Fibroblast of villous mesenchyme (primary cell): Measurements from ENCODE around the gene ARF3. TPM values are rescaled to one million over a fixed set of nuclear protein-coding genes. Genes with fewer than 3 reads are reported as not detected.

ENCODE experiments used
- DNase-seq: peaks from one replicate; pipeline ENCODE4 v3.0.0-alpha.2; 2010; ENCODE audit warnings: low read depth
- H3K4me3 ChIP-seq: 2 replicates; pipeline ENCODE4 v1.5.1; 2011; ENCODE audit warnings: low read depth, mild to moderate bottlenecking, low read length
- CTCF ChIP-seq: IDR thresholded peaks from 2 replicates; pipeline ENCODE4 v1.5.1; 2012; ENCODE audit warnings: low read depth, mild to moderate bottlenecking, low read length; ENCODE audit not compliant: insufficient read depth
- total RNA-seq: library from RNA; depleted of rRNA; stranded (reverse); fragments of >200 nt; gene quantifications from 2 replicates; pipeline ENCODE4 v1.2.3, GENCODE V29; 2012

Gene ARF3
- total RNA-seq, 1 donor = 68.2 TPM

- TF ChIP-seq CTCF = no peak
- DNase-seq = no peak
- H3K4me3 ChIP-seq = peak overlapping the region; percentile 5
These were observed 23.9 kb upstream of the ARF3 start for GRCh38 chr12:48980953-48981756.

- no peak overlapping the region for H3K4me3 ChIP-seq
- no peak for TF ChIP-seq CTCF
- no peak for DNase-seq
These were observed 23.2 kb upstream of the ARF3 start for GRCh38 chr12:48980389-48980952.

- TF ChIP-seq CTCF = no peak
- peak overlapping the region; percentile 10 for H3K4me3 ChIP-seq
- DNase-seq = no peak
These were observed 22.5 kb upstream of the ARF3 start for GRCh38 chr12:48979602-48980388.

GRCh38 chr12:48978741-48979601, 21.7 kb upstream of the ARF3 start:
- TF ChIP-seq CTCF = no peak
- peak overlapping the region; percentile 10 for H3K4me3 ChIP-seq
- DNase-seq = no peak

- peak within 1 kb of the TSS; percentile 15 for H3K4me3 ChIP-seq
- no peak for TF ChIP-seq CTCF
- no peak for DNase-seq
These were observed 21.0 kb upstream of the ARF3 start, which contains the start of gene WNT1 for GRCh38 chr12:48978291-48978740. Gene WNT1, plus strand, starts transcription at chr12:48978322. Its CDS starts 329 bp downstream, at chr12:48978651.
